GM08714 (cell line): Measurements from ENCODE around the gene POLR2E.

Experiments
- H3K4me3 ChIP-seq: fragments of 200-500 bp; sonication (Bioruptor generic); 2 replicates; pipeline ENCODE4 v1.5.1; 2014; ENCODE audit warnings: mild to moderate bottlenecking, low read length, inconsistent platforms
- ZNF274 ChIP-seq: IDR thresholded peaks from 2 replicates; pipeline ENCODE4 v1.6.1; 2012; ENCODE audit warnings: mild to moderate bottlenecking, low read depth, low read length

The POLR2E gene

GRCh38 chr19:1076951-1077350 lies 18.2 kb downstream of the POLR2E start:
- no peak for TF ChIP-seq ZNF274
- H3K4me3 ChIP-seq, result no peak overlapping the region; the same call in 1 of the 2 replicates

GRCh38 chr19:1076046-1076386 lies 19.2 kb downstream of the POLR2E start:
- TF ChIP-seq ZNF274, result no peak
- H3K4me3 ChIP-seq, result no peak overlapping the region

DNA sequence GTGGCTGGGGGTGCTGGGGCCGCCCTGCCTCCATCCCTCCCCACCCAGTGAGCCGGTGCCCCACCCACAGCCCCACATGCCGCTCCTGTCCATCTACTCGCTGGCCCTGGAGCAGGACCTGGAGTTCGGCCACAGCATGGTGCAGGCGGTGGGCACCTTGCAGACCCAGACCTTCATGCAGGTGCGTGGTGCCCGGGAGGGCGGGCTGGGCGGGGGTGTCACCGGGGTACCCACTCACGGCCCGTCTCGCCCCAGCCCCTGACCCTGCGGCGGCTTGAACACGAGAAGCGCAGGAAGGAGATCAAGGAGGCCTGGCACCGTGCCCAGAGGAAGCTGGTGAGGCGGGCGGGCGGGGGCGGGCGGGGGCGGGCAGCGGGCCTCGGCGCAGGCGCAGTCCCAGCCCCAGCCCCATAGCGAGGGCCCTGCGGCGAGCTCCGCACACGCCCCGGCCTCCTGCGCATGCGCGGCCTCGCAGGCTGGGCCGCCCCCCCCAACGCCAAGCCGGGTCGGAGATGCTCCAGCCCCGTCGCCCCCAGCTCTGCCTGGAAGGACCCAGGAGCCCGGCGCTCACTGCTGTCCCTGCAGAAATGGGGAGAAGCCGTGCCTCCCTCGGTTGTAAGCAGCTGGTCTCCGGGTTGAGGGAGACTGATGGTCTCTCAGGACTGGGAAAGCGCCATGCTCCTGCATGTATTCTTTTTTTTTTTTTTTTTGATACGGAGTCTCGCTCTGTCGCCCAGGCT lies 20.5 kb downstream of the POLR2E start:
- no peak for TF ChIP-seq ZNF274
- H3K4me3 ChIP-seq, result no peak overlapping the region; the same call in 1 of the 2 replicates

GRCh38 chr19:1073956-1074517 lies 21.1 kb downstream of the POLR2E start:
- TF ChIP-seq ZNF274, result no peak
- H3K4me3 ChIP-seq, result no peak overlapping the region; the same call in 1 of the 2 replicates

GRCh38 chr19:1073063-1073955 lies 21.9 kb downstream of the POLR2E start:
- no peak overlapping the region for H3K4me3 ChIP-seq
- no peak for TF ChIP-seq ZNF274

DNA sequence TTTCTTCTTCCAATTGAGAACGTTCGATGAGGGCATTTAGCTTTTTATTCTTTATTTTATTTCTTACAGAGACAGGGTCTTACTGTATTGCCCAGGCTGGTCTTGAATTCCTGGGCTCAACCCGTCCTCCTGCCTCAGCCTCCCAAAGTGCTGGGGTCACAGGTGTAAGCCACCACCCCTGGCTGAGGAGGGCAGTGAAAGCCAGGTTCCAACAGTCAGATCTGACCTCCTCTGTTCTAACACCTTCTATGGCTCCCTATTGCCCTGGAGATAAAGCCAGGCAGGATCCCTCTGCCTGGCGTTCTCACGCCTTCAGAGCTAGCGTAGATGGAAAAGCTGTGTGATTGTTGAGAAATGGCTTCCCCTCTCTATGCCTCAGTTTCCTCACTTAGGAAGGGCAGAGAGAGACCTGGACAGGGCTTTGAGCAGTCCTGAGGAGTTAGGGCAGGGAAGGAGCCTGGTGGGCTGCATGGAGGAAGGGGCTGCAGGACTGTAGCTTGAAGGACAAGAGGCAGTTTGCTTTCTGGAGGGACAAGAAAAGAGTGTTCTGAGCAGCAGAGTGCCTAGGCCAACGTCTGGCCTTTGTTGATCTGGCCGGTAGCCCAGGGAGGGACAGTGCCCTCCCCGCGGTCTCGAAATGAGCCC lies 22.7 kb downstream of the POLR2E start:
- no peak overlapping the region for H3K4me3 ChIP-seq
- TF ChIP-seq ZNF274, result no peak

GRCh38 chr19:1070931-1071791 lies 24.0 kb downstream of the POLR2E start:
- TF ChIP-seq ZNF274, result no peak
- no peak overlapping the region for H3K4me3 ChIP-seq

- TF ChIP-seq ZNF274, result no peak
- H3K4me3 ChIP-seq, result no peak overlapping the region
These were observed 24.6 kb downstream of the POLR2E start for GRCh38 chr19:1070576-1070930.

GRCh38 chr19:1069009-1069779 lies 26.0 kb downstream of the POLR2E start:
- H3K4me3 ChIP-seq, result peak overlapping the region; percentile 90; the same call in 1 of the 2 replicates
- TF ChIP-seq ZNF274, result no peak

DNA sequence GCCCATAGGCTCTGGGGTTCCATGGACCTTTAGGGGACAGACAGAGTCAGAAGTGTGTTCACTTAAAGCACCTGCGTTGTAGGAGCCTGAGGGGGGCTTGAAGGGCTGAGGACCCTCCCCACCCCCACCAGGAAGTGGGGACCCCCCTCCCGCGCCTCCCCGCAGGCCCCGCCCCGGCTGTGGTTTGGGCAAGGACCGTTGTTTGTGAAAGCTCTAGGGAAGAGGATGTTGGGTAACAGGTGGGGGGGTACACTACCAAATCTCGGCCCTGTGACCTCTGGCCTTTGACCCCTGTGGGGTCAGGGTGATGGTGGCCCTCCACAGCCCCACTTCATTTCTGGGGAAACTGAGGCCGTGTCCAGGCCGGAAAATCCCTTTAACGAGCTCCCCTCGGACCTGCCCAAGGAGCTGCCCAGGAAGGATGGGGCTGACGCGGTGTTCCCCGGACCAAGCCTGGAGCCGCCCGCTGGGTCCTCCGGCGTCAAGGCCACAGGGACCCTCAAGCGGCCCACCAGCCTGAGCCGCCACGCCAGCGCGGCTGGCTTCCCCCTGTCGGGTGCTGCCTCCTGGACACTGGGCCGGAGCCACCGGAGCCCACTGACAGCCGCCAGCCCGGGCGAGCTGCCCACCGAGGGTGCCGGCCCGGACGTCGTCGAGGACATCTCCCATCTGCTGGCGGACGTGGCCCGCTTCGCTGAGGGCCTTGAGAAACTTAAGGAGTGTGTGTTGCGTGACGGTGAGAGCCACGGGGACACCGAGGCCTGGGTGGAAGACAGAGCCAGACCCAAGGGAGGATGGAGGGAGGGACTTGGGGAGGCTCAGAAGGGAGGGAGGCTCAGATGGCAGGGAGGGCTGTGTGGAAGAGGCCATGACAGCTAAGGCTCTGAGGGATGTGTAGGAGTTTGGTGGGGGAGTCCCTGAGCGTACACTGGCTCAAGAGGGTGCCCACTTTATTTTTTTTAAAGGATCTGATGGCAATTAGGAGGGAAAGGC lies 26.9 kb downstream of the POLR2E start:
- H3K4me3 ChIP-seq, result peak overlapping the region; percentile 90
- no peak for TF ChIP-seq ZNF274

- TF ChIP-seq ZNF274, result no peak
These were observed 27.7 kb downstream of the POLR2E start for GRCh38 chr19:1067341-1067957.

More at GRCh38 chr19:1067341-1067957, 27.7 kb downstream of the POLR2E start:
- peak overlapping the region; percentile 90 for H3K4me3 ChIP-seq
